NCI-H1436 (cell line): ENCODE data around the gene GCDH.
"Not testable (repeated sequence)": the region's sequence is repeated elsewhere in the genome, so short reads cannot be mapped to it uniquely, and the experiment has no call there.

Experiments used
- DNase-seq: peaks from one replicate; lab custom pipeline; 2025; lab: John Stamatoyannopoulos, UW

Gene GCDH

GRCh38 chr19:12907166-12907565, 16.2 kb downstream of the GCDH start:
- DNase-seq: no peak

DNA sequence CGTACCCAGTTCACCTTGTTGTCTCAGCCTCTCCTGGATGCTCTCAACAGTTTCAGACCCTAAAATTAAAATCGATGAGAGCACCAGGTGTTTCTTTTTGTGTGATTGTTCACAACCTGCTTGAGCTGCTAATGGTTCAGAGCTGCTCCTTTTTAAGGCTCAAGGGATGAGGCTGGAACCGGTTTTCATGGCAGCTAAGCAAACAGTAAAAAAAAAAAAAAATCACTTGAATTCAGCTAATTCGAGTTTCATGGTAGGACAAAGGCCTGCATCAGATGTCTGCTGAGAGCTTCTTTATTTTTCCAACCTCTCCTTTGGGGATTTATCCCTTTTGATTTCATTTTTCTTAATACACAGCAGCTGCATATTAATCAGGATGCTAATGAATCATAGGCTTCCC, 21.6 kb downstream of the GCDH start:
- DNase-seq: peak; percentile 94

- peak; percentile 91 for DNase-seq
Measured at GRCh38 chr19:12913011-12913561, 22.1 kb downstream of the GCDH start.

DNA sequence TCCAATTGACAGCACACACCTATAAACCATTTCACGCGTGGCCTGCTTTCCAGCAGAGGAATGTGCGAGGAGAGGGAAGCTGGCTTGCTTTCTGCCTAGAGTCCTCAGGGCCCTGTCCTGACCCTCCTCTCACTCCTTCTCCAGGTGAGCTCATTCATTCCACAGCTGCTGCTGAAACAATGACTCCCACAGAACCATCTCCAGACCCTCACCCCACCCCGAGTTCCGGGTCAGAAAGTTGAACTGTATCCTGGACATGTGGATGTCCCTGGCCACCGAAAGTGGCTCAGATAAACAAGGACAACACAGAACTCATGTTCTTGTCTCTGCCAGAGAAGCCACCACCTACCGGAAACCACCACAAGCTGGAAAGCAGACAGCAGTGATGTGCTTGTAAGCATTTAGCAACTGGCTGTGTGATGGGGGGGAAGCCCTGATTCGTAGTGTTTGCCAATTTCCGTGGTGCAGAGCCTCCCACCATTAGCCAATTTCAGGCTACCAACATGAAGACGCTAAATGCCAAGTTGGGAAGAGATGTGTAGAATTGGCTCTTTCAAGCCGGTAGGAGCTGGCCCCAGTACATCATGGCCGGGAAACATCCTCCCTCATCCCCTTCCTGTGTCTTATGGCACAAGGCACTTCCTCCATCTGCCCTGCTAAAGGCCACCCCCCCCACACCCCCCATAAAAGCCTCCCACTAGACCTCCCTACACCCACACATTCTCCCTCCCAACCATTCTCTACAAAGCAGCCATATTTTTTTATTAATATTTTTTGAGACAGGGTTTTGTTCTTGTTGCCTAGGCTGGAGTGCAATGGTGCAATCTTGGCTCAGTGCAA, 23.1 kb downstream of the GCDH start:
- DNase-seq: no peak

DNA sequence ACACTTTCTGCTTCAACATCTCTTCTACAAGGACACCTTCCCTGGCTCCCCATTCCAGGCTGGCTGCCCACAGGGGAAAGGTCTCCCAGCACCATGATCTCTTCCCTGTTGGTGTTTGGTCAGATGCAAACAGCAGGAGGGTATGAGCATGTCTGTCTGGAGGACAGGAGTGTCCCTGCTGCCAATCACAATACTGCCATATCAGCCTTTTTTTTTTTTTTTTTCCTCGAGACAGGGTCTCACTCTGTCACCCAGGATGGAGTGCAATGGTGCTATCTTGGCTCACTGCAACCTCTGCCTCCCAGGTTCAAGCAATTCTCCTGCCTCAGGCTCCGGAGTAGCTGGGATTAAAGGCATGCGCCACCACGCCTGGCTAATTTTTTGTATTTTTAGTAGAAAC, 24.9 kb downstream of the GCDH start:
- DNase-seq: not testable (repeated sequence)

GRCh38 chr19:12918253-12918652, 27.3 kb downstream of the GCDH start:
- DNase-seq: no peak

- DNase-seq: no peak
Measured at GRCh38 chr19:12921047-12921446, 30.1 kb downstream of the GCDH start.

GRCh38 chr19:12922959-12923358, 32.0 kb downstream of the GCDH start:
- no peak for DNase-seq

GRCh38 chr19:12924621-12925310, 33.8 kb downstream of the GCDH start:
- no peak for DNase-seq

- no peak for DNase-seq
Measured at GRCh38 chr19:12930002-12930645, 39.2 kb downstream of the GCDH start.

DNA sequence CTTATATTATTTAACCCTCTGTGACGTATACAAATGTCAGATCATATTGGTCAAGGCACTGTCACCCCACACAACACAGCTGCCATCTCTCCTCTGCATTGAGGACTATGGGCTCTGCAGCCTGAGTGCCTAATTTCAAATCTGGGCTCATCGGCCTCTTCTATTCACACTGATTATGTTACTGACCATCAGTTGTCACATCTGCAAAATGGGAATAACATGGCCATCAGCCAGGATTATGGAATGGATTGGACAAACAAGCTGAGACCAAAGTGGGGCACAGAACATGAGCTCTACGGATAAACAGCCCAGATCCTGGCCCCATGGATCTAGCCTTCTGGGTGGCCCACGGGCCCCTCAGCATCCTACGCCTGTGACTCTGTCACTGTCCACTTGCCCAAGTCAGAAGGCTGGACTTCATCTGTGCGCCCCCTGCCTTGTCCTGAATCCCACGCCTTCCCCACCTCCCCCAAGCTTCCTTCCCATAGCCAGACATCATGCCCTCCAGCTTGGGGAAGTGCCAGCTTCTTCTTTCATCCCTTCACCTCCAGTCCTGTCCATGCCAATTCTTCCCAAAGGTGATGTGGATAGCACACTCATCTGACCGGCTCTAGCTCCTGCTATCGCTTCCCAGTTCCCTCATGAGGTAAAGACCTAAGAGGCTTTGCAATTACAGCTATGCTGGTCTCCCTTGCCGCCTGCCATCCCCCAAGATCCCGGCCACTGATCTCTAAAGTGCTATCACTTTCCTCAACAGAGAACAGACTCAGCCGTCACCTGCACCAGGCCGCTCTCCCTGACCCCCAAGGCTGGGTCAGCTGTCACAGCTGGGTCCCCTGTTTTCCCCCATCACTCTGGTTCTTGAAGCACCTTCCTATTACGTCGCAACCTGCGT, 41.7 kb downstream of the GCDH start:
- no peak for DNase-seq

DNA sequence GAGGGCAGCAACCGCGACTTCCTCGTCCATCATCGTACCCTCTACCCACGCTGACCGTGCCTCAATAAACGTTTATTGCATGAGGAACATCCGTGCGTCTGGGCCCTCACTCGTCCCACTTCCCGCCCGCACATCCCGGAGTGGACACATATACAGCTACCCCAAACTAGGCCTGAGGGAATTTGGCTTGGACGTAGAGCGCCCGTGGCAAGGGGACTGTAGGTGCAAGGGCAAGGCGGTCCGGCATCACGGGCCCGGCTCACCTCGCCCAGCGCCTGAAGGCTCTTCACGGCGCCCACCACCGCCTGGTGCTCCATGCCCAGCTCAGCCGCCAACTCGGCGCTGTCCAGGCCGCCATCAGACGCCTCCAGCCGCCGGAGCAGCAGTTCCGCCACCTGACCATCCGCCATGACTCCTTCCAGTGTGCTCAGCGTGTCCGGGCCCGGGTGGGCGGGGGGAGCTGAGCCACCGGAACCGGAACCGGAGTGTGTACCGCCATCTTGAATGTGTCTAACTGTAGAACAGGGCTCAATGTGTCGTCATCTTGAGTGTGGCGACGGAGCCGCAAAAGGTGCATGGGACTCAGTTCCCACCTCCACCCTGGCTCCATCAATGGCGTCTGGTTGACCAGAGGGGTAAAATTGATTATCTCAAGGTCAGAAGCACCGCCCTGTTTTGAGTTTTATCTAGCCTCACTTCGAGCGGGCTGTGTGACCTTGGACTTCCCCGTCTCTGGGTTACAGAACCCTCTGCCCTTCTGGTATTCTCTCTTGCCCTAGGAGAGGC, 42.5 kb downstream of the GCDH start, which contains the start of gene FARSA:
FARSA (minus strand) TSS at position 425 of the 786 bp plus-strand sequence; CDS start at position 410, 15 bp downstream.
- DNase-seq: peak; percentile 87

GRCh38 chr19:12935071-12935470, 44.1 kb downstream of the GCDH start:
- DNase-seq: no peak

GRCh38 chr19:12936582-12936981, 45.6 kb downstream of the GCDH start:
- peak; percentile 16 for DNase-seq

DNA sequence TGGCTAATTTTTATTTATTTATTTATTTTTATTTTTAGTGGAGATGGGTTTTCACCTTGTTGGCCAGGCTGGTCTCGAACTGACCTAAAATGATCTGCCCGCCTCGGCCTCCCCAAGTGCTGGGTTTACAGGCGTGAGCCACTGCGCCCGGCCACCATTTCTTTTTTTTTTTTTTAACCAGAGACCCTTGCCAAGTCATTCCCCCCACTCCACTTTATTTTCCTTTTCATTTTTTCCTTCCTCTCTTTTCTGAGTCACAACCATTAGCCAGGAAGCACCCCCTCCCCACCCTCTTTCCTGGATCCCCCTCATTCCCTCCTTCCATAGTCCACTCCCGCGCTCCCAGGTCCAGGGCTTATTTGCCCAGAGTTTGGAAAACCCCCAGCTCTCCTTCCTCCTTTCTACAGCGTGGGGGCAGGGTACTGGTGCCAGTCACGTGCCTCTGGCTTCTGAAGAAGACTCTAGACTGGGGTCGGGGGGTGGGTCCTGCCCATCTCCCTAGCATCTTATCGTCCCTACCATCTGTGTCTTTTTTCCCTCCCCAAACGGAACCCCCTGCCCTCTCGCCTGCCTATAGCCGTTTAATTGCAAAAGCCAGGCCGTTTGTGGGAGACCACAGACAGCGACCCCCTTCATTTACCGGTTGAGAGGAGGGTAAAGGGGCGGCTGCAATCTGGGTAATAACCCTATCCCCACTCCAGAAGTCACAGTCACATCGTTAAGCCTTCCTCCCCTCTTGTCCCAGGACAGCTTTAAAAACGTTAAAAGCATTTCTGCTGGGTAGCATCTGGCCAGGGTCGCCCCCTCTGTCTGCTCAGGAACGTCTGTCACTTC, 46.4 kb downstream of the GCDH start:
- DNase-seq: peak; percentile 68

DNA sequence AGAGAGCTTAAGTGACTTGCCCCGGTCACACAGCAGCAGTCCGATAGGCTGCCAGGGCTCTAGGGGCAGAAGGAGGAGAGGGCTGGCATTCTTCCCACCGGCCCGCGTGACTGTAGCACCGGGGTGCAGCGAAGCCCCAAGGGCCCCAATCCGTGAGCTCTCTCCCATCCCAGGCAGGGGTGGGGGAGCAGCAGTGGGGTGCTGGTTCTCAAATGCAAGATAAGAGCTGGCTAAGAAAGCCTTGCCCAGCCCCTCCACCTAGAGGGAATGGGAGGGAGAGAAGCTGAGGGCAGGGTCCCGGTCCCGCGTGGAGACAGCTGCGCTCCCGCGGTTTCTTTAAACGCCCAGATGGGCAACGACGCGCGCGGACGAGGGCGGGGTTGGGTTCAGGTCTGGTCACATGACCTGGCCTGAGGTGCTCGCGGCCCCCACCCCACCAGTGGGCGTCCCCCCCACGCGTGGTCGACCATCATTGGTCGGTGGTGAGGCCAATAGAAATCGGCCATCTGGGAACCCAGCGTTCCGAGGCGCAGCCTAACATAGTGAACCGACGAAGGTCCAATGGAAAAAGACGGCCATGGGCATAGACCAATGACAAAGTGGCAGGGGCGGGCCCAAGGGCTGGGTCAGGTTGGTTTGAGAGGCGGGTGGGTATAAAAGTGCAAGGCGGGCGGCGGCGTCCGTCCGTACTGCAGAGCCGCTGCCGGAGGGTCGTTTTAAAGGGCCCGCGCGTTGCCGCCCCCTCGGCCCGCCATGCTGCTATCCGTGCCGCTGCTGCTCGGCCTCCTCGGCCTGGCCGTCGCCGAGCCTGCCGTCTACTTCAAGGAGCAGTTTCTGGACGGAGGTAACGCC, 47.2 kb downstream of the GCDH start, which contains the start of gene CALR:
CALR (plus strand) TSS at position 683 of the 852 bp plus-strand sequence; CDS start at position 754, 71 bp downstream.
- peak; percentile 99 for DNase-seq

DNA sequence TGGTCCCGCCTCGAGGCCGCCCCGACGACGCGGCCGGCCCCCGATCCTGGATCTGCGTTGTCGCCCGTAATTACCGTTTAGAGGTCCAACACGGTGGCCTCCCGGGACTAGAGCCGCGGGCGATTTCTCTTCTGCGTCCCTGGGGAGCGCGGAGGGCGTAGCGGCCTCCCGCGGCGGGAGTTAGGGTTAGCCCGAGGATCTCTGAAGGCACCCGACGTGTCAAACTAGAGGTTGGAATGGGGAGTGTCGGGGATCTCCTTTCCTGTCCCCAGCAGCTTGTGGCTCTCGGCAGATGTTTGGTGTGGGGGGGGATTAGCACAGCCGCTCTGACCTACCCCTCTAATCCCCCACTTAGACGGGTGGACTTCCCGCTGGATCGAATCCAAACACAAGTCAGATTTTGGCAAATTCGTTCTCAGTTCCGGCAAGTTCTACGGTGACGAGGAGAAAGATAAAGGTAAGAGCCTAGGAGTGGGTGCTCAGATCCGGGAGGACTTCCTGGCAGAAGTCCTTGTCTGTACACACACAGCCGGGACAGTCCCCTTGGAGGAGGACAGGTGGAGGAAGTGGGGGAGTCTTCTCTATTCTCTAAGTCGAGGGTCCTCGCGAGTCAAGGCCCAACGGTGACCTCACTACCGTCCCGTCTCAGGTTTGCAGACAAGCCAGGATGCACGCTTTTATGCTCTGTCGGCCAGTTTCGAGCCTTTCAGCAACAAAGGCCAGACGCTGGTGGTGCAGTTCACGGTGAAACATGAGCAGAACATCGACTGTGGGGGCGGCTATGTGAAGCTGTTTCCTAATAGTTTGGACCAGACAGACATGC, 48.0 kb downstream of the GCDH start:
- DNase-seq: peak; percentile 32

- DNase-seq: no peak
Measured at GRCh38 chr19:12939975-12940423, 49.0 kb downstream of the GCDH start.
